ENCODE data around the gene NCOR1.
"Not testable (repeated sequence)": the region's sequence is repeated elsewhere in the genome, so short reads cannot be mapped to it uniquely, and the experiment has no call there.

Gene NCOR1

GRCh38 chr17:16232391-16232790, 17.1 kb upstream of the NCOR1 start:
- no peak for TF ChIP-seq FOXM1 (IDR thresholded peaks at IDR 0.05; ENCODE audit: borderline replicate concordance)
- TF ChIP-seq HDGF (IDR thresholded peaks at IDR 0.05; ENCODE audit: borderline replicate concordance) = no peak
- no peak for TF ChIP-seq ELF4 (IDR thresholded peaks at IDR 0.05)
- no peak for TF ChIP-seq LEF1 (IDR thresholded peaks at IDR 0.05; ENCODE audit: borderline replicate concordance)
- TF ChIP-seq SUZ12 (IDR thresholded peaks at IDR 0.05) = no peak
- TF ChIP-seq TARDBP (IDR thresholded peaks at IDR 0.05) = no peak
- TF ChIP-seq CTBP1 (IDR thresholded peaks at IDR 0.05; ENCODE audit: borderline replicate concordance) = no peak
- no peak for TF ChIP-seq ZNF384 (IDR thresholded peaks at IDR 0.05)
- TF ChIP-seq FOXA1 (IDR thresholded peaks at IDR 0.05) = no peak
- no peak for TF ChIP-seq ARNT (IDR thresholded peaks at IDR 0.05)
- no peak for TF ChIP-seq BHLHE40 (IDR thresholded peaks at IDR 0.05; ENCODE audit: borderline replicate concordance)
- TF ChIP-seq L3MBTL2 (conservative IDR thresholded peaks at IDR 0.05) = no peak
- no peak for TF ChIP-seq FOXK2 (IDR thresholded peaks at IDR 0.05)
- TF ChIP-seq NFRKB (IDR thresholded peaks at IDR 0.05) = no peak
- TF ChIP-seq PKNOX1 (IDR thresholded peaks at IDR 0.05) = no peak
- ChIA-PET CTCF (interaction anchor here (2.6 kb wide), 1 partner anchor 53 kb away, joined by 8 read pairs; no protein-coding TSS in a partner anchor), POLR2A (interaction anchor here (8.4 kb wide), 1 partner anchor 15 kb away, joined by 86 read pairs; the partner anchor contains the start of genes NCOR1 and PIGL)
- DNase-seq (ENCODE audit: extremely low spot score) = no peak

GRCh38 chr17:16229912-16230561, 14.7 kb upstream of the NCOR1 start:
- not testable (repeated sequence) for DNase-seq (ENCODE audit: extremely low spot score)
- ChIA-PET POLR2A (interaction anchor here (0.7 to 8.4 kb wide), 3 partner anchors 13 to 208 kb away, joined by 3 to 86 read pairs (median 4); partner anchors contain the start of genes NCOR1 and PIGL), CTCF (interaction anchor here (0.6 to 2.8 kb wide), 2 partner anchors 10 to 56 kb away, joined by 3 to 21 read pairs; no protein-coding TSS in a partner anchor)

- no peak for DNase-seq (ENCODE audit: extremely low spot score)
- POLR2A ChIA-PET = interaction anchor here (0.7 to 2.1 kb wide), 3 partner anchors 7 to 12 kb away, joined by 3 to 7 read pairs (median 4); partner anchors contain the start of gene NCOR1
- CTCF ChIA-PET = no interaction called here
- no peak for TF ChIP-seq SUZ12 (IDR thresholded peaks at IDR 0.05)
- TF ChIP-seq CTBP1 (IDR thresholded peaks at IDR 0.05; ENCODE audit: borderline replicate concordance) = no peak
- no peak for TF ChIP-seq FOXM1 (IDR thresholded peaks at IDR 0.05; ENCODE audit: borderline replicate concordance)
- TF ChIP-seq ZNF384 (IDR thresholded peaks at IDR 0.05) = no peak
- TF ChIP-seq NFRKB (IDR thresholded peaks at IDR 0.05) = no peak
- no peak for TF ChIP-seq ARNT (IDR thresholded peaks at IDR 0.05)
- no peak for TF ChIP-seq TARDBP (IDR thresholded peaks at IDR 0.05)
- TF ChIP-seq PKNOX1 (IDR thresholded peaks at IDR 0.05) = no peak
- TF ChIP-seq FOXA1 (IDR thresholded peaks at IDR 0.05) = no peak
- TF ChIP-seq FOXK2 (IDR thresholded peaks at IDR 0.05) = no peak
- no peak for TF ChIP-seq BHLHE40 (IDR thresholded peaks at IDR 0.05; ENCODE audit: borderline replicate concordance)
- TF ChIP-seq LEF1 (IDR thresholded peaks at IDR 0.05; ENCODE audit: borderline replicate concordance) = no peak
- no peak for TF ChIP-seq HDGF (IDR thresholded peaks at IDR 0.05; ENCODE audit: borderline replicate concordance)
- no peak for TF ChIP-seq L3MBTL2 (conservative IDR thresholded peaks at IDR 0.05)
- no peak for TF ChIP-seq SP1 (IDR thresholded peaks at IDR 0.05)
- no peak for TF ChIP-seq ELF4 (IDR thresholded peaks at IDR 0.05)
These were observed 7.1 kb upstream of the NCOR1 start for GRCh38 chr17:16222406-16222805.

- ChIA-PET POLR2A (interaction anchor here (0.6 to 5.7 kb wide), 29 partner anchors 8 to 217 kb away, joined by 3 to 86 read pairs (median 5); partner anchors contain the start of genes TTC19, UBB and ZSWIM7), CTCF (interaction anchor here (0.8 to 1.3 kb wide), 5 partner anchors 28 to 87 kb away, joined by 3 to 6 read pairs (median 5); no protein-coding TSS in a partner anchor)
- peak; percentile 78 for DNase-seq (ENCODE audit: extremely low spot score)
- TF ChIP-seq ARNT (IDR thresholded peaks at IDR 0.05) (0 out of 2 replicates have a peak, but pooled peaks have one; percentile 8), TARDBP (IDR thresholded peaks at IDR 0.05) (no peak), ELF4 (IDR thresholded peaks at IDR 0.05) (peak; percentile 46; the same call in 1 of the 2 replicates), CTBP1 (IDR thresholded peaks at IDR 0.05; ENCODE audit: borderline replicate concordance) (peak; percentile 82), NFRKB (IDR thresholded peaks at IDR 0.05) (peak; percentile 73), L3MBTL2 (conservative IDR thresholded peaks at IDR 0.05) (peak; percentile 63)
These were observed 1.8 kb upstream of the NCOR1 start, which contains the start of gene PIGL for GRCh38 chr17:16217002-16217635. Gene PIGL (plus strand): TSS chr17:16217210. CDS start chr17:16217227, 17 bp downstream.

DNA sequence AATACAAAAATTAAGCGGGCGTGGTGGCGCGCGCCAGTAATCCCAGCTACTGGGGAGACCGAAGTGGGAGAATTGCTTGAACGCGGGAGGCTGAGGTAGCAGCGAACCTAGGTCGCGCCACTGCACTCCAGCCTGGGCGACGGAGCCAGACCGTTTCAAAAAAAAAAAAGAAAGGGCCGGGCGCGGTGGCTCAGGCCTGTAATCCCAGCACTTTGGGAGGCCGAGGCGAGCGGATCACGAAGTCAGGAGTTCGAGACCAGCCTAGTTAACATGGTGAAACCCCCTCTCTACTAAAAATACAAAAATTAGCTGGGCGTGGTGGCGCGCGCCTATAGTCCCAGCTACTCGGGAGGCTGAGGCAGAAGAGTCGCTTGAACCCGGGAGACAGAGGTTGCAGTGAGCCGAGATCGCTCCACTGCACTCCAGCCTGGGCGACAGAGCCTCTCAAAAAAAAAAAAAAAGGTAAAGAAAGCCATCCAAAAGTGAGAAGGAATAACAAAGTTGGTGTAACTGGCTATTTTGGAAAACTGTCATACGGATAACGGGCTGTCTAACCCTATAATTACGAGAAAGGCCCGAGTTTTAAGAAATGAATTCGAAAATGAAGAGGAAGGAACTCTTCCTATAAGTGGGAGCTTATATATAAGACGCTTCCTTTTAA, 1.1 kb upstream of the NCOR1 start:
- ChIA-PET POLR2A (interaction anchor here (0.6 to 5.7 kb wide), 38 partner anchors 7 to 271 kb away, joined by 3 to 86 read pairs (median 5); partner anchors contain the start of genes ADORA2B, CENPV, TTC19 and UBB), CTCF (interaction anchor here (0.9 to 1.3 kb wide), 4 partner anchors 27 to 88 kb away, joined by 3 to 6 read pairs (median 6); no protein-coding TSS in a partner anchor)
- not testable (repeated sequence) for DNase-seq (ENCODE audit: extremely low spot score)
- TF ChIP-seq ZNF384 (IDR thresholded peaks at IDR 0.05) = peak; percentile 73

GRCh38 chr17:16215965-16216316, 607 bp upstream of the NCOR1 start:
- ChIA-PET CTCF (interaction anchor here (1.3 kb wide), 1 partner anchor 70 kb away, joined by 6 read pairs; no protein-coding TSS in a partner anchor), POLR2A (interaction anchor here (0.9 to 5.7 kb wide), 27 partner anchors 8 to 270 kb away, joined by 3 to 86 read pairs (median 6); partner anchors contain the start of genes ADORA2B, CENPV, TTC19 and UBB)
- TF ChIP-seq FOXM1 (IDR thresholded peaks at IDR 0.05; ENCODE audit: borderline replicate concordance) = no peak
- TF ChIP-seq L3MBTL2 (conservative IDR thresholded peaks at IDR 0.05) = peak; percentile 65
- no peak for TF ChIP-seq NFRKB (IDR thresholded peaks at IDR 0.05)
- no peak for TF ChIP-seq PKNOX1 (IDR thresholded peaks at IDR 0.05)
- TF ChIP-seq TARDBP (IDR thresholded peaks at IDR 0.05) = no peak
- no peak for TF ChIP-seq FOXA1 (IDR thresholded peaks at IDR 0.05)
- no peak for TF ChIP-seq CTBP1 (IDR thresholded peaks at IDR 0.05; ENCODE audit: borderline replicate concordance)
- peak; percentile 27 for DNase-seq (ENCODE audit: extremely low spot score)
